OCI-M2 (cell line): ENCODE data around the gene ACTN4.
A peak's percentile ranks its signal among the peaks of the same experiment; 100 is the strongest.

ENCODE experiments used
- DNase-seq: peaks from one replicate; lab custom pipeline; 2025; ENCODE audit not compliant: unreplicated experiment; lab: John Stamatoyannopoulos, UW

ACTN4 gene

DNA sequence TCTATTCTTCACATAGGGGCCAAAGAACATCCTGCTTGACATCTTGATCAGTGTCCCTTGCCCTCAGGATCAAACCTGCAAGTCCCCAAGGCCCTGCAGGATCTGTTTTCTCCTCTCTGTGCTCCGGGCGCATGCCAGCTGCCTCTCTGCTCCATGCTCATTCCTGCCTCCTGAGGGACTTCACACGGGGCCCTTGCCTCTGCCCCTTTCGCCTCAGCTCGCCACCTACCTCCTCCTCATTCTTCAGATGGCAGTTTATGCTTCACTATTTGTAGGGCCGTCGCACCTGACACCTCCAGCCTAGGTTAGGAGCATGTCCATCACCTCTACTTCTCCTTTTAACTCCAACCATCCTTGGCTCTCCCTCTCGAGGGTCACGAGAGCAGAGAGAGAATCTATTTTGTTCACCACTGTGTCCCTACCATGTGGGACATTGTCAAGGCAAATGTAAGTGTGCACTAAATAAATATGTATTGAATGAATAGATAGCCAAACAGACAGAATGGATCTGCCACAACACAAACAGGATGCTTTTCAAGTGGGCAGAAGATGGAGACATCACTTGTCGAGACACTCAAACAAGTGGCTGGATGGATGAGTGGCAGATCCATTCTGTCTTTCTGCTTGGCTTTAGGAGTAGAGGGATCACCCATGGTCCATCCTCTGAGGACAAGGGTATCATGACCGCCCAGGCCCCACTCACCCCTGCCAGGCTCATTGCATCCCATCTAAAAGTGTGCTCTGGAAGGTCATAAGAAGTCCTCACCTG, 29.6 kb downstream of the ACTN4 start:
- DNase-seq = no peak

- no peak for DNase-seq
These were observed 30.9 kb downstream of the ACTN4 start for GRCh38 chr19:38678217-38678890.

DNA sequence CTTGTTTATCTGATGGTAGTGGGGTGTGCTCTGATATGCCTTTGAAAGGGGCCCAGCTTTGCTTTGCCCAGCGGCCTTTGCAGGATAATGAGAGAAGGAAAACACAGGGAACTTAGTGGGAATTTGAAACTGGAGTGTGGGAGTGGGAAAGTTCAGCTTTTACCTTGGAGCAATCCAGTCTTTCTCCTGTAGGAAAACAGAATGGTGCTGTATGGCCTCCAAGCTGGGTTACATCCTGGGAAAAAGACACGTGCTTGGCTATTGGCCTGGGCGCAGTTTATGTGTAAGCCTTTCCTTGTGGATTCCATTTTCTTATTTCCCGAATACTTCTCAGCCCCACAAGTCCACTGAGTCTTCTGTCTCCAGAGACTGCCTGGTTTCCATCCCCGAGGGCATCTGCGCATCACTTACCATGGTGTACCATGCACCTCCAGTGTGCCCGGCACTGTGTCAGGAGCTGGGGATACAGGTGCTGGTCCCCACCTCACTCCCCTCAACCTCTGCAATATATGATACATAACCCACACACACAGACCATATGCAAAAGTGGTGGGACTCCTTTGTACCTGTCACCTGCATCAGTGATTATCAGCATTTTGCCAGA, 31.5 kb downstream of the ACTN4 start:
- no peak for DNase-seq

DNA sequence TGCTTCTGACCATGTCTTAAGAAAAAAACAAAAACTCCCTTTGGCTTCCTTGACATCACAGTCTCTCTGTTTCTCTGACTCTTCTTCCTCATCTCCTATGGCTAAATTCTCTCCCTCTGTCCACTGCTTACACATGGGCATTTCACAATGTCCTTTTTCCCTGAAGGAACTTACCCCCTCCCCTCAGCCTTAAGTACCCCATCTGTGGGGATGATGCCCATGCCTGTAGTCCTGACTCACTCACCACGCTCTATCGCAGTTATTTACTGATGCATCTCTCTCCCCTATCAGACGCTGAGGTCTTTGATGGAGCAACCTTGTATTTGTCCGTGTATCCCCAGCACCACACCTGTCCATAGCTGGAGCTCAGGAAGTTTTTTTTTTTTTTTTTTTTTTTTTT, 32.4 kb downstream of the ACTN4 start:
- no peak for DNase-seq

DNA sequence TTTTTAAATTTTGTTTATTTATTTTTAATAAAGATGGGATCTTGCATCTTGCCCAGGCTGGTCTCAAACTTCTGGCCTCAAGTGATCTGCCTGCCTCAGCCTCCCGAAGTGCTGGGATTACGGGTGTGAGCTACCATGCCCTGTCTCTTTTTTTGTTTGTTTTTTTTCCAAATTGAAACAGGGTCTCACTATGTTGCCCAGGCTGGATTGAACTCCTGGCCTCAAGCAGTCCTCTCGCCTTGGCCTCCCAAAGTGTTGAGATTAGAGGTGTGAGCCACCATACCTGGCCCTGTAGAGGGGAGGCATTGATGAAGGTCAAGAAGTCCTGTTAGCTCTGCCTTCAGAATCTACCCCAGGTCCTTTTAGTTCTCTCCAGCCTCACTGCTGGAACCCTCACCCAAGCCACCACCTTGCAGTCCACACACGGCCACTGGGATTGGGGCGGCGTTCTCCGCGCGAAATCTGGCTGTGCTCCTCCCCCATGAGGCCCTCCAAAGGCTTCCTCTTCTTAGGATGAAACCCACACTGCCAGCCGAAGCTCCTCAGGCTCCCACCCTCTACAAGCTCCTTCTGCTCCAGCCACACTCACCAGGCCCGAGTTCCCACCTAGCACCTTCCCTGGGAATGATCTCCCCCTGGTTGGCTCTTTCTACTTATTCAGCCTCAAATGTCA, 34.9 kb downstream of the ACTN4 start:
- no peak for DNase-seq

GRCh38 chr19:38682872-38683392, 35.5 kb downstream of the ACTN4 start:
- DNase-seq = no peak

DNA sequence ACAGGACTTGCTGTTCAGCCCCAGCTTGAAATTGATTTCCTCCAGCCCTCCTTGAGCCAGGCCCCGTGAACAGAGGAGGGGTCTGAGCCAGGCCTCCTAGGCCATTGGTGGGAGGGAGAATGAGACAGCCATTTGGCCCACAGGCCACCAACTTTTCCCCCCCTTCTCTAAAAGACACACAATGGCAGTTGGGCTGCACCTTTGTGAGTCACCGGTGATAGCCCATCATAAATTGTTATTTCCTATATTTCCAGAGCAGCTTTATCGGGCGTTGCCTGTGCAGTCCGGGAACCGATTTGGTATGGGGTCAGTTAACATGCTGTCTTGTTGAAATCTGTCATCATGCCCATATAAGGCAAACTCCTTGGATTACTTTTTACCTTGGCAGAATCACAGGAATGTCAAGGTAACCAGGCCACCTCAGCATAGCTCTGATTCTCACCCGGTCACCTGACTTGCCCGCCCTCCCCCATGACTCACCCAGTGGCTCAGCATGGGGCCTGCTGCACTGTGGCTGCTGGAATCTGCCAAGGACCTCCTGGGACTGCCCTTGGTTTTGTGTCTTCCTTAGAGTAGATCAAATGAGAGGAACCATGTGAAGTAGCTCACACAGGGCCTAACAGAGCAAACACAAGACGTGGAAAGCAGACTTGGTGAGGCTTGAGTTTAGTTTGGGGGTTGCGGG, 36.1 kb downstream of the ACTN4 start:
- DNase-seq = peak; percentile 84

GRCh38 chr19:38684078-38684861, 36.8 kb downstream of the ACTN4 start:
- DNase-seq = no peak

DNA sequence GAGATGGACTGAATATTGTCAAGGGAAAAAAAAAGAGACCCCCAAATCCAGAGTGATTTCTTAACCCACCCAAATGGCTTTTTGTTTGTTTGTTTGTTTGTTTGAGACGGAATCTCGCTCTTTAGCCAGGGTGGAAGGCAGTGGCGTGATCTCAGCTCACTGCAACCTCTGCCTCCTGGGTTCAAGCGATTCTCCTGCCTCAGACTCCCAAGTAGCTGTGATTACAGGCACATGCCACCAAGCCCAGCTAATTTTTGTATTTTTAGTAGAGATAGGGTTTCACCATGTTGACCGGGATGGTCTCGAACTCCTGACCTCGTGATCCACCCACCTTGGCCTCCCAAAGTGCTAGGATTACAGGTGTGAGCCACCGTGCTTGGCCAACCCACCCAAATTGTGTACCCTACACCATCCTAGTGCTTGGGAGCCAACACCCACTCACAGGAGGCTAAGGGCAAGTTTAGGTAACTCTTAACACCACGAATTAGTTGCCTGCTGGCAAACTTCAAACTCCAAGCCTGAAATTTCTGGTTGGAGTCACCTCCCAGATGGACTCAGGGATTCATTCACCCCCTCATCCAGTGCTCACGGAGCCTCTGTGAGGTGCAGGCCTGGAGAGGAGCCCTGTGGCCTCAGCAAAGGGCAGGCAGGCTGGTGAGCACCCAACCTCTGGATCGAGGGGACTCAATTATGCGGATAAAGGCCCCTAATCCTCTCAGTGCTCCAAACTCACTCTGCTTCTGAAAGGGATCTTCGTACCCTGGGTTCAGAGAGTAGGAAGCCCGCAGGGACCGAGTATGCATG, 37.6 kb downstream of the ACTN4 start:
- no peak for DNase-seq

- DNase-seq = no peak
These were observed 38.4 kb downstream of the ACTN4 start for GRCh38 chr19:38685666-38686529.

- no peak for DNase-seq
These were observed 39.1 kb downstream of the ACTN4 start for GRCh38 chr19:38686530-38686888.

DNA sequence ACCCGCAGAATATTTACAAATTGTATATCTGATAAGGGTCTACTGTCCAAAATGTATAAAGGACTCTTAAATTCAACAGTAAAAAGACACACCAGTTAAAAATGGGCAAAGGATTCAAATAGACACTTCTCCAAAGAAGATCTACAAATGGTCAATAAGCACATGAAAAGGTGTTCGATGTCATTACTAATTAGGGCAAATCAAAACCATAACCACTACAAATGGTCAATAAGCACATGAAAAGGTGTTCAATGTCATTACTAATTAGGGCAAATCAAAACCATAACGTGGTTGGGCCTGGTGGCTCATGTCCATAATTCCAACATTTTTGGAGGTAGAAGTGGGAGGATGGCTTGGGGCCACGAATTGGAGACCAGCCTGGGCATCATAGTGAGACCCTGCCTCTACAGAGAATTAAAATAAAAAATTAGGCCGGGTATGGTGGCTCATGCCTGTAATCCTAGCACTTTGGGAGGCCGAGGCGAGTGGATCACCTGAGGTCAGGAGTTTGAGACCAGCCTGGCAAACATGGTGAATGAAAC, 40.5 kb downstream of the ACTN4 start:
- DNase-seq = no peak

GRCh38 chr19:38690146-38690545, 42.7 kb downstream of the ACTN4 start:
- DNase-seq = no peak

DNA sequence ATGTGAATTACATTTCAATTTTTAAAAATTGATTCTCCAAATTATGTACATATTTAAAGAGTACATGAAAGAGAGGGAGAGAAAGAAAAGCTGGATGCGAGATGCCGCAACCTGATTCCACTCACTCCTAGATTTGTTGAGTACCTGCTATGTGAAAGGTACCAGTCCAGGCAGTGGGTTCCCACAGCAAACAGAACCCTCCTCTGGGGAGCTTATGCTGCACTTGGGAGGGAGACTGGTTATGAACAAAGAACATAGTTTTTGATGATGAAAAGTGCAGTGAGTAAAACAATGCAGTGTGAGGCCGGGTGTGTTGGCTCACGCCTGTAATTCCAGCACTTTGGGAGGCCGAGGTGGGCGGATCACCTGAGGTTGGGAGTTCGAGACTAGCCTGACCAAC, 43.4 kb downstream of the ACTN4 start:
- no peak for DNase-seq

GRCh38 chr19:38691938-38692457, 44.5 kb downstream of the ACTN4 start:
- no peak for DNase-seq

DNA sequence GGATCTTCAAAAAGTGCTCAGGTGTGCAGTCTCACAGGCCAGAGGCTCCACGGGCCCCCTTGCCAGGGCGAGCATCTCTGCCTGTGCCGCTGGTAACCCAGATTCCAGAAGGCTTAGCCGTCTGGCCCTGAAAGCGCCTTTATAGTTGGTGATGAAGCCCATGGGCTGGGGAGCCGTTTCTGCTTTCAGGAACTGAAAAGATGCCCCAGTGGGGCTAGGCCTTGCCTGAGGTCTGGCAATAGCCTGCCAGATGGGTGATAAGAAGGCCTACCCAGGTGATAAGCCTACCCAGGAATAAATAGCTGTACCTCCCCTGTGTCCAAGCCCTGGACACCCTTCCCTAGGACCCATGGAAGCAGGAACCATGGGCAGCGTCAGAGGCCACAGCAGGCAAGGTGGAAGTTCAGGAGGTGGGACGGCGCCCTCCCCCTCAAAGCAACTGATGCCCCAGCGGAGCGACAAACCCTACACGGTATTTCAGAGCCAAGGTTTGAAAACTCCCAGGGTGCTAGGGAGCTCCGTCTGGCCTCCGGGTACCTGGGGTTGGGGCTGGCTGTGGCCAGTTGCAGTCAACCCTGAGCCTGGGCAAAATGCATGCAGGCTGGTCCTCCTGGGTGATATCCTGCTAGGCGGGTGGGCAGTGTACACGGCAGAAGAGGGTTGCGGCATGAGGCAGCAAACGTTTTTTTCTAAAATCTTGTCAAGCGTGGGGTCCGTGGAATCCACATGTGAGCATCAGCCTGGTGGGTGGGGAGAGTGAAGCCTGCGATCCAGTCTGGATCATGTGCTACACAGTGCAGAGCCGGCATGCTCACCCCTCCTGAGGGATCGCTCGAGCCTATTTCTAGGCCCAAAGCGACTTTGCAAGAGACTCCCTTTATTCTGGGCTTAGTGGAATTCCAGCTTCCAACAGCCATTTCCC, 45.3 kb downstream of the ACTN4 start:
- no peak for DNase-seq
